H7 (cell line): Measurements from ENCODE around the gene LEFTY1. TPM values are rescaled to one million over a fixed set of nuclear protein-coding genes. Genes with fewer than 3 reads are reported as not detected.
"Not testable (repeated sequence)": the region's sequence is repeated elsewhere in the genome, so short reads cannot be mapped to it uniquely, and the experiment has no call there.

Experiments
- DNase-seq: peaks from one replicate; pipeline ENCODE4 v3.0.0; 2012
- H3K27me3 ChIP-seq: 2 replicates; pipeline ENCODE4 v1.6.0; 2011; ENCODE audit warnings: mild to moderate bottlenecking, low read length; ENCODE audit not compliant: control insufficient read depth, insufficient read depth
- H3K36me3 ChIP-seq: replicated peaks from 2 replicates; pipeline ENCODE4 v1.5.1; 2011; ENCODE audit warnings: low read length; ENCODE audit not compliant: control insufficient read depth, insufficient read depth
- H3K4me3 ChIP-seq: 2 replicates; pipeline ENCODE4 v1.5.1; 2011; ENCODE audit warnings: low read depth, mild to moderate bottlenecking, control low read depth, low read length, moderate library complexity; ENCODE audit not compliant: insufficient read depth
- total RNA-seq: library from RNA; depleted of rRNA; stranded (reverse); fragments of >200 nt; shearing (Covaris generic); gene quantifications from 2 replicates; pipeline ENCODE4 v1.2.3, GENCODE V29; 2014

The LEFTY1 gene
- total RNA-seq, 1 experiment from 2014 or later = 3,860 TPM

DNA sequence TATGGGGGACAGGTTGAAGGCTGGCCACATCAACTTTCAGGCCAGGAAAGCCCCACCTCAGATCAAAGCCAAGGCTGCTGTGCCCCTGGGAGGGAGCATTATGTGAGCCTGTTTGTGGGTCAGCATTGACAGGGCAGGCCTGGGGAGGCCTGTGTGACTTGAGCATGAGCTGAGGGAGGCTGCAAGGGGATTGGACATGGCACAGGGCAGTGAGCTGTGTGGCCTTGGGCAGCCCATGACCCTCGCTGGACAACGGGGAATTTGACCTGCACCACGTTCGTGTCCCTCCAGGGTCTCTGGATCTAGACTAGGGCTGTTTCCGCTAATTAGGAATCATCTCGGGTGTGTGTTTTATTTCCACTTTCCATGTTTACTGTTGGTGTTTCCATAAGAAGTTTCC lies 17.5 kb upstream of the LEFTY1 start:
- no peak for DNase-seq
- H3K36me3 ChIP-seq = no peaks in the 10 kb centered on the region
- H3K27me3 ChIP-seq = no peaks in the 10 kb centered on the region
- no peak overlapping the region for H3K4me3 ChIP-seq

DNA sequence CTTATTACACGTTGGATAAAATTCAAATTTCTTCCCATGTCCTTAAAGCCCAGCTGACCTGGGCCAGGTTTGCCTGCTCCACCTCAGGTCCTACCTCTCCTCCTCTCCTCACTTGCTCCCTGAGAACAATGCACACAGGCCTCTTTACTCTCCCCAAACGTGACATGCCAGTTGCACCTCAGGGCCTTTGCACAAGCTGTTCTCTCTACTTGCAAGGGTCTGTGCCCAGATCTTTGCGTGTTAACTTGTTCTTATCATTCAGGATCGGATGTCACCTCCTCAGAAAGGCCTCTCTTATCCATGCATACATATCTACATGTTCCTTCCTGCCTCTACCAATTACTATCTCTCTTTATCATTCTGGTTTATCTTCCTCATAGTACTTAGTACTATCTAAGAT lies 14.7 kb upstream of the LEFTY1 start:
- H3K27me3 ChIP-seq = no peaks in the 10 kb centered on the region
- no peak for DNase-seq
- no peaks in the 10 kb centered on the region for H3K36me3 ChIP-seq
- H3K4me3 ChIP-seq = no peak overlapping the region

DNA sequence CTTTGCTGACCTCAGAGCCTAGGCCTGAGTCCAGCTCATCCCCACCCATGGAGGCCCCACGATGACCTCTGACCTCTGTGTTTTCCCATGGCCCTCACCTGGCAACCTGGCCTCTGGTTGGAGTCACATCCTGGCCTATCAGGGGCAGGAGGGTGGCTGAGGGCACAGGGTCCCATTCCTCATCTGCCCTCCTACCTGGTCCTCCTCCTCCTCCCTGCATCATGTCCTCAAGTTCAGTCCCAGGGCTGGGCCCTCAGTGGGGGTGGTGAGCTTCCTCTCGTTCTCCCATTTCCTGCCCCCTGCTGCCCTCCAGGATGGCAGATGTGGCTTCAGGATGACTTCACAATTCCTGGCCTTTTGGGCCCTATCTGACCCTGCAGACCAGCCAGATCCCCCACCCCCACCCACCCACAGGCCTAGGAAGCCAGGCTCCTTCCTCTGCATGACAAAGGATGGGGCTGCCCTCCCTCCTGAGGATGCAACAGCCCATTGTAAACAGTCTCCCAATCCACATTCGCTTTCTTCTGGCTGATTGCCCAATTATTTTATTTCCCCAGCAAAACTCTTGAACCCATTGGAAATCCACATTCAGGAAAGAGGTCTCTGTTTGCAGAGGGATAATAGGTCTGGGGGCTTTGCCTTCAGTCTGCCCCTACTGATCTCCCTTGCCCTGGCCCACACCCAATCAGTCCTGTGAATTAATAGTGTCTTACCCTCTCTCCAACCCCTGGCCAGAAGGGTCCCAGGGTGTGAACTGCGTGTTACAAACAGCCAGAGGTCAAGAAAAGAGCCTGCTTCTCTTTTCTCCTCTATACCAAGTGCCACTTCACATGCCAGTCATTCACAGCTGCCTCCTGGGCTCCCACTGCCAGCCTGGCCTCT lies 10.3 kb upstream of the LEFTY1 start:
- Histone ChIP-seq H3K27me3 (no peaks in the 10 kb centered on the region), H3K4me3 (no peak overlapping the region), H3K36me3 (no peaks in the 10 kb centered on the region)
- DNase-seq = peak; percentile 94

DNA sequence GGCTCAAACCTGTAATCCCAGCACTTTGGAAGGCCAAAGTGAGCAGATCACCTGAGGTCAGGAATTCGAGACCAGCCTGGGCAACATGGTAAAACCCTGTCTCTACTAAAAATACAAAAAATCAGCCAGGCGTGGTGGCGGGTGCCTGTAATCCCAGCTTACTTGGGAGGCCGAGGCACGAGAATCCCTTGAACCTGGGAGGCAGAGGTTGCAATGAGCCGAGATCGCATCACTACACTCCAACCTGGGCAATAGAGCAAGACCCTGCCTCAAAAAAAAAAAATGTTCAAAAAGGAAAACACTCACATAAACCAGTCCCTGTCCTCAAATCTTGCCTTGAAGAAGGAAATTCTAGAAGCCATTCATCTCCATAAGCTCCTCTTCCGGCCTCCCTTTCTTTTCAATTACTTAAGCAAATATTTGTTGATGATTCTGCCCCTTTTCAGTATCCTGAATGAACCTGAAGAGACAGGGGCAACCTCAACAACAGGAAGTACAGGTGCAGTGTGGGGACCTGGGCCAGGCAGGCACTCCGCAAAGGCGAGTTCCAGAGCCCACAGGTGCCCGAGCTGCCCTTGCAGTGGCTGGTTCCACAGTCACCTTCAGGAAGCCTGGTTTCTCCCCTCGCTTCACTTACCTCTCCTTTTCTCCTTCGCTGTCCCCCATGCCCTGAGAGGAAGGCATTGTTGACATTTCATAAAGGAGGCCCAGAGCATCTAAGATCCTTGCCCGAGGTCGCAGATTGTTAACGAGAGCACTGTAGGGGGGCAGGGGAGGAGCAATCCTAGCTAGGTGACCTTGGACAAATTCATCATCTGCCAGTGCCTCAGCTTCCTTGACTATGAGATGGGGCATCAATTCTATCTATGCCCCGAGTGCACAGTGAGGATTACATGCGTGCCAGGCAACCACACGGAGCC lies 8.9 kb upstream of the LEFTY1 start:
- no peak overlapping the region for H3K4me3 ChIP-seq
- DNase-seq = no peak
- H3K27me3 ChIP-seq = no peaks in the 10 kb centered on the region
- H3K36me3 ChIP-seq = no peaks in the 10 kb centered on the region

DNA sequence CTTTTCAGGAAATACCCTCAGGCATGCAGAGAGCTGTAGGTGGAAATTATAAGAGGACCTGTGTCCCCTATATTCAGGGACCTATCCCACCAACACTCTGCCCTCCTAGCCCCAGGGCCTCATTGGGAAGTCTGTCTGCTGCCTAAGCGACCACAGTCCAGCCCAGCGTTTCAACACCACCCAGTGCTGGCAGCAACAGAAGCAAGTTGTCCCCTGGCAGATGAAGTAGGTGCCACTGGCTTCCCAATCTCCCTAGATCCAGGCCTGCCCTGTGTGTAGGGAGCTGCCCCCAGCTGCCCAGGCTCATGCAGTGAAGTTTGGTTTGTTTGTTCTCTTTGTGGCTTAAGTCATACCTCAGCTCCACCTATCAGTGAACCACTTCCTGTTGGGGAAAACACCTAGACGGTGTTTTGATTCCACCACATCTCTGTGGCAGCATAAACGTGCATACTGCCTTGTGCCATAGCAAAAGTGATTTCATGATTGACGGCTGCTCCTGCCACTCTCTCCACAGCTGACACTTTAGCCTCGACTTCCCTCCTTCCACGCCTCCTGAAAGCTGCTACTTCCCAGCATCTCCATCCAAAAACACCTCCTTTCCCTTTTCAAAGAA lies 8.1 kb upstream of the LEFTY1 start:
- Histone ChIP-seq H3K27me3 (no peaks in the 10 kb centered on the region), H3K4me3 (no peak overlapping the region), H3K36me3 (no peaks in the 10 kb centered on the region)
- DNase-seq = peak; percentile 61

DNA sequence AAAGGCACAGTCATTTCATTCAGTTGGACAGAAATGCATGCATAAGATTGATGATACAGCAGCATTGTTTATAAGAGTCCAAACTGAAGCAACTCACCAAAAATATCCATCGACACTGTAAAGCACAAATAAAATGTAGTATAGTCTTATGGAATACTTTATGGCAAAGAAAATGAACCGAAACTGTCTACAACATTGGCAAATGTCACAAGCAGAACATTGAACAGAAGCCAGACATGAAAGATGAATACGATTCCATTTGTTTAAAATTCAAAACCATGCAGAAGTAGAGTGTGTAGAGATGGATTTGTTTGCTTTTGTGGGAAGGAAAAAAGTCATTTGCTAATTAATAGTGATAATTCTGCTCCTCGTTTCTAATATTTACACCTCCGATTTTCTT lies 7.5 kb upstream of the LEFTY1 start:
- H3K4me3 ChIP-seq = no peak overlapping the region
- no peaks in the 10 kb centered on the region for H3K36me3 ChIP-seq
- DNase-seq = no peak
- H3K27me3 ChIP-seq = no peaks in the 10 kb centered on the region

DNA sequence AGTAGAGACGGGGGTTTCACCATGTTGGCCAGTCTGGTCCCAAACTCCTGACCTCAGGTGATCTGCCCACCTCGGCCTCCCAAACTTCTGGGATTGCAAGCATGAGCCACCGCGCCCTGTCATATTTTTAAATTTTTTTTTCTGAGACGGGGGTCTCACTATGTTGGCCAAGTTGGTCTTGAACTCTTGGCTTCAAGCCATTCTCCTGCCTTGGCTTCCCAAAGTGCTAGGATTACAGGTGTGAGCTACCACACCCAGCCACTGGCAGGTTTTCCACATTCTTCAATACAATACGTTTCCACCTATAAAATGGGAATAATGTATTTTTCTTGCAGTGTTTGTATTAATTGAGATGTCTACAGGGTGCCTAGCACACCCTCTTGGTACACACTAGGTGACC lies 3.4 kb upstream of the LEFTY1 start:
- no peaks in the 10 kb centered on the region for H3K27me3 ChIP-seq
- H3K4me3 ChIP-seq = no peak overlapping the region
- DNase-seq = no peak
- peaks cover 4% of the 10 kb centered on the region; the same call in 1 of the 2 replicates for H3K36me3 ChIP-seq

DNA sequence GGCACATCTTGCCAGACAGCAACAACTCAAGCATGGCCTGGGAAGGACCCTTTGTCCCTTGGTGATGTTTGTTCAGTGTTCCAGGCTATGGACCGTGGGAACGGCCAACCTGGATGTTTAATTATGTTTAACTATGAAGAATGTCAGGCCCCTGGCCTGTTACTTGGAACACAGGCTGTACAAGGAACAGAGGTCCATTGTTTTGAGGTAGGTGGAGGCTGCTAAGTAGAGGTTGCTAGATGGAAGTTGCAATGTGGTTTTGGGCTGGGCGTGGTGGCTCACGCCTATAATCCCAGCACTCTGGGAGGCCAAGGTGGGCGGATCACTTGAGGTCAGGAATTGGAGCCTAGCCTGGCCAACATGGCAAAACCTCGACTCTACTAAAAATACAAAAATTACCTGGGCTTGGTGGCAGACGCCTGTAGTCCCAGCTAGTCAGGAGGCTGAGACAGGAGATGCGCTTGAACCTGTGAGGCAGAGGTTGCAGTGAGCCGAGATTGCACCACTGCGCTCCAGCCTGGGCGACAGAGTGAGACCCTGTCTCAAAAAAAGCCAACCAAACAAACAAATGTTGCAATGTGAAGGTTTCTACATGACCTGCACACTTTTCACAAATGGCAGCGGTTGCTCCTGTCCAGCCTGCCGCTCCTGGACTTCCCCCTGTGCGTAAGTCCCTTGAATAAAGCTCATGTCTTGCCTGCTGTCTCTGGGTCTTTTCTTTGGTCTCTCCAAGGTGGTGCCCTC lies 2.5 kb upstream of the LEFTY1 start:
- Histone ChIP-seq H3K27me3 (no peaks in the 10 kb centered on the region), H3K4me3 (no peak overlapping the region), H3K36me3 (peaks cover 9% of the 10 kb centered on the region)
- no peak for DNase-seq

DNA sequence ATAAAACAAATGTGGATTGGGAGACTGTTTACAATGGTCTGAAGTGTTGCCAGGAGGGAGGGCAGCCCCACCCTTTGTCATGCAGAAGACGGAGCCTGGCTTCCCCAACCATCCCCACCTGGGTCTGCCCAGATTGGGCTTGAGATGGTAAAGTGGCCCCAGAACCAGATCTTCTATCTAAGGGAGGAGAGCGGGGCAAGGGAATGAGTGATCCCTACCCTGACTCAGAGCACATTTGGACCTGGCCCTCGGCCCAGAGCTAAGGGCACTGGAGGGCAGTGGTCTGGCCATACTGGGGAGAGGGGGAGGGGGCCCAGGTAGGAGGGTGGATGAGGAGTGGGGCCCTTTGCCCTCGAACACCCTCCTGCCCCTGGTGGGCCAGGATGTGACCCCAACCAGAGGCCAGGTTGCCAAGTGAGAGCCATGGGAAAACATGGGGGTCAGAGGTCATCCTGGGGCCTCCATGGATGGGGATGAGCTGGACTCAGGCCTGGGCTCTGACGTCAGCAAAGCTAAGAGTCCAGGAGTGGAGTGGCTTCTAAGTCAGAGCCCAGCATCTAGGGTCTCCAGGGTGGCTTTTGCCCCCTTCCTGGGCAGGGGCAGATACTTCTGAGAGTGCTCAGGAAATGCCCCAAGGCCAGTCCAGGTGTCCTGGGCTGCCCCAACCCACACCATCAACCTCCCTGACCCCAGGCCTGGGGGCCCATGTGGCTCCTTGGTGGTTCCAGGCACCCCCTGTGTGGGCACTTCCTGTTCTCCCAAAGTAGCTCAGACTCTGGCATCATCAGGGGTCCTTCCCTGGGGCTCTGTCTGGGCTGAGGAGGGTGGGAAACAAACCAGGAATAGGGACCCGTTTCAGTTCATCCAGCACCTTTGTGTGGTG lies 1.6 kb upstream of the LEFTY1 start:
- peaks cover 11% of the 10 kb centered on the region for H3K36me3 ChIP-seq
- peak; percentile 90 for DNase-seq
- H3K4me3 ChIP-seq = no peak overlapping the region
- no peaks in the 10 kb centered on the region for H3K27me3 ChIP-seq

DNA sequence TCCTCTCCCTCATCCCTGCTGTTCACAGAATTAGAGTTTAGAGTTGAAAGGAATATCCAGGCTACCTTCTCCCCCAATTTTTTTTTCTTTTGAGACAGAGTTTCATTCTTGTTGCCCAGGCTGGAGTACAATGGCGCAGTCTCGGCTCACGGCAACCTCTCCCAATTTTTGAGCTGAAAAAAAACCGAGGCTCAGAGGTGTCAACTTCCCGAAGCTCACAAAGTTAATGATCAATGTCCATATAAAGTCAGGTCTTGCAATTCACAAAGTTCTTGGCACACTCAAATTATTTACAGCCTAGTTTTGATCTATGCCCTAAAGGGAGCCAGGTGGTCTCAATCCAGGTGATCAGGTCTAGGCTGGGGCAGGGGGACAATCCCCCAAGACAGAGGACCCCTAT lies 797 bp upstream of the LEFTY1 start:
- Histone ChIP-seq H3K4me3 (no peak overlapping the region; the same call in 1 of the 2 replicates), H3K27me3 (no peaks in the 10 kb centered on the region), H3K36me3 (peaks cover 11% of the 10 kb centered on the region)
- DNase-seq = no peak

DNA sequence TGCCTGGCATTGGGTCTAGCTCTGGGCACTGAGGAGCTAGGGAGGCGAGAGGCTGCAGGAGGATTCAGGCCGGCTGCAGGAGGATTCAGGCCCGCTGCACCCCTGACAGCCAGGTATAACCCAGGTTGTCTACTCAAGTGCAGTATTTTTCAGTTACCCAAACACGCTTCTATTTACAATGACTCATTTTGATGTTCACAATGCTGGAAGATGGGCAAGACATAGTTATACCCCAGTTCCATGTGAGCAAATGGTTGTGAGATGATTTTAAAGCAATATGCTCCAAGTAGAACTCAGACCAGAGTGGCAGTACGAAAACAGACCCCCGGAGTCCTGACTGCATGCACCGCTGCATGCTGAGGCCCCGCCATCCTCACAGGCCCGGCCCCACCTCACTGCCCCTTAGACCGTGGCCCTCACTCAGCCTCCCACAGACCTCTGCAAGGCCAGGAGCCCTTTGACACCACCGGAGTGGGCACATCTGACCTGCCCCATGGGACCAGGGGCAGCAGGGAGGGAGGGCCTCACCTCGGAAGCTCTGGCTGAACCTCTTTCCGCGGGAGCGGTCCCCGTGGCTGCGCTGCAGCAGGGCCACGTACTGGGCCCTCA lies 553 bp downstream of the LEFTY1 start:
- peak; percentile 54 for DNase-seq
- Histone ChIP-seq H3K36me3 (peaks cover 11% of the 10 kb centered on the region), H3K27me3 (no peaks in the 10 kb centered on the region), H3K4me3 (peak overlapping the region; percentile 99)

DNA sequence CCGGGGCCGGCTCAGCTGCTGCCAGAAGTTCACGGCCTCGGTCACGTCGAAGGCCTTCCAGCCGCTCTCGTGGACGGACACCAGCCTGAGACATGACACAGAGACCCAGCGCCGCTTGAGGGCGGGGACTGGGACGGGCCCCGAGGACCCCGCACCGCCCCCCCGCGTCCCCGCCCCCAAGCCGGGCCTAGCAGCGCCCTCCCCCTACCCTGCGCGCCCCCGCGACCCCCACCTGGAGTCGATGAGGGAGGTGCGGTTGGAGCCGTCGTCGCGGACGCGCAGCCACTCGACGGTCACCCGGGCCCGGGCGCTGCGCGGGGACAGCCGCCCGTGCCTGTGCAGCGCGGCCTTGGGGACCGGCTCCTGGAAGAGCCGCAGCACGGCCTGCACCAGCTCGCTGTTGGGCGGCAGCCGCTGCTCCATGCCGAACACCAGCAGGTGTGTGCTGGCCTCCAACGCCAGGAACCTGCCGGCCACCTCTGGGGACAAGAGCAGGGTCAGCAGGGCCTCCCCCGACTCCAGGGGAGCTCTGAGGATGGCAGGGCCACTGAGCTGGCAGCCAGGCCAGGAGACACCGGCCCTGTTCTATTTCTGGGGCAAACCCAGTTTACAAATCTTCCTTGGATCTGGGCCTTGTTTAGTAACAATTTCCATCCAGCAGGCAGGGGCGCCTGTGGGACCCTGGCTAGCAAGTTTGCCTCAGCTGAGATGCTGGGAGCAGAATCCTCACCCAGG lies 1.2 kb downstream of the LEFTY1 start:
- peak; percentile 88 for DNase-seq
- peak overlapping the region; percentile 99 for H3K4me3 ChIP-seq
- not testable (repeated sequence) for H3K27me3 ChIP-seq
- peaks cover 11% of the 10 kb centered on the region for H3K36me3 ChIP-seq

DNA sequence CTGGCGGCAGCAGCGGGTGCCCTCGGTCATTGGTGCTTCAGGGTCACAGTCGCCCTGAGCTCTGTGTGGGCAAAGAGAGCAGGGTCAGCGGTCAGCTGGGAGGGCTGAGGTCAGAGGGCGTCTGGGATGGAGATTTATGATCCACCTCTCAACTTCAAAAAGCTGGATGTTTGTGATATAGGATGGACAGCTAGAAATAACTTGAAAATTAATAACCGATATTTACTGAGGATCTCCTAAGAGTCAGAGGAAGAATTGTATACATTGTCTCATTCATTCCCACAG lies 2.0 kb downstream of the LEFTY1 start:
- Histone ChIP-seq H3K4me3 (peak overlapping the region; percentile 99), H3K36me3 (peaks cover 11% of the 10 kb centered on the region), H3K27me3 (no peaks in the 10 kb centered on the region)
- no peak for DNase-seq
